Osteoblast (primary cell): ENCODE measurements around the gene CD300C. TPM values are rescaled to one million over a fixed set of nuclear protein-coding genes. Genes with fewer than 3 reads are reported as not detected.

Experiments used
- DNase-seq: peaks from one replicate; pipeline ENCODE4 v3.0.0; 2011; ENCODE audit warnings: low spot score, mixed read lengths; ENCODE audit not compliant: insufficient read length; ENCODE audit errors: missing footprints
- H2AFZ ChIP-seq: 2 replicates; pipeline ENCODE4 v1.6.0; 2011; ENCODE audit warnings: mild to moderate bottlenecking, low read length
- H3K27ac ChIP-seq: 2 replicates; pipeline ENCODE4 v1.5.1; 2011; ENCODE audit warnings: mild to moderate bottlenecking, low read depth, low read length, moderate library complexity
- H3K27me3 ChIP-seq: 2 replicates; pipeline ENCODE4 v1.6.0; 2012; ENCODE audit warnings: mild to moderate bottlenecking, control low read depth, inconsistent platforms, low read length, moderate library complexity; ENCODE audit not compliant: insufficient read depth
- H3K36me3 ChIP-seq: 2 replicates; pipeline ENCODE4 v1.5.1; 2011; ENCODE audit warnings: mild to moderate bottlenecking, low read length, control low read depth, moderate library complexity; ENCODE audit not compliant: insufficient read depth
- H3K4me1 ChIP-seq: 2 replicates; pipeline ENCODE4 v1.5.1; 2011; ENCODE audit warnings: mild to moderate bottlenecking, low read length, control low read depth, moderate library complexity; ENCODE audit not compliant: insufficient read depth
- H3K4me2 ChIP-seq: 2 replicates; pipeline ENCODE4 v1.6.0; 2011; ENCODE audit warnings: mild to moderate bottlenecking, low read length; ENCODE audit not compliant: insufficient read depth
- H3K4me3 ChIP-seq: fragments of 200-600 bp; sonication (generic); 3 replicates; pipeline ENCODE4 v1.5.1; 2012; ENCODE audit warnings: mild to moderate bottlenecking, low read length, inconsistent platforms; ENCODE audit not compliant: insufficient read depth
- H3K79me2 ChIP-seq: 2 replicates; pipeline ENCODE4 v1.6.0; 2012; ENCODE audit warnings: mild to moderate bottlenecking, low read length, control low read depth, inconsistent platforms; ENCODE audit not compliant: insufficient read depth
- H3K9me3 ChIP-seq: 2 replicates; pipeline ENCODE4 v1.5.1; 2011; ENCODE audit warnings: low read depth, low read length, control low read depth
- H4K20me1 ChIP-seq: 2 replicates; pipeline ENCODE4 v1.6.0; 2012; ENCODE audit warnings: mild to moderate bottlenecking, low read length, control low read depth; ENCODE audit not compliant: insufficient read depth
- total RNA-seq: library from RNA; depleted of rRNA; stranded (reverse); fragments of >200 nt; gene quantifications from 2 replicates; pipeline ENCODE4 v1.2.3, GENCODE V29; 2012
- TF ChIP-seq, protein P1 (sequence below): IDR thresholded peaks from 2 replicates; pipeline ENCODE4 v1.5.1; 2011; ENCODE audit warnings: mild to moderate bottlenecking, low read depth, low read length, moderate library complexity; ENCODE audit errors: extremely low read depth

CD300C gene
- total RNA-seq, 1 donor: not detected

DNA sequence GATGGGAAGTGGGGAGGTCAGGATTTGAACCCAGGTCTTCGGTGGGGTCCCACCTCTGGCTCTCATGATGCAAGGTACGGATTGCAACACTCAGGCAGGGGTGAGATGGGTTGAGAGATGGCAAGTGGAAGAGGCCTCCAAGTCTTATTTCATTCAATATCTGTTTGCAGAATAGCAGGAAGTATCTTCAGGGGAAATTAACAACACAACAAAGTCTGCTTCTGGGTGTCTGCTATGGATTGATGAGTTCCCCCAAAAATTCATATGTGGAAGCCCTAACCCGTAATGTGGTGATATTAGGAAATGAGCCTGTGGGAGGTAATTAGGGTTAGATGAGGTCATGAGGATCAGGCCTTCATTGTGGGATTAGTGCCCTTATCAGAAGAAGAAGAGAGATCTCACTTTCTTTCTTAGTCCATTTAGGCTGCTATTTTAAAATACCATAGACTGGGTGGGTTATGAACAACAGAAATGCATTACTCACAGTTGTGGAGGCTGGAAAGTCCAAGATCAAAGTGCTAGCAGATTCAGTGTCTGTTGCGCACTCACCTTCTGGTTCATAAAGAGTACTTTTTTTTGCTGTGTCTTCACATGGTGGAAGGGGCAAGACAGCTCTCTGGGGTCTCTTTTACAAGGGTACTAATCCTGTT lies 25.8 kb upstream of the CD300C start:
- H4K20me1 ChIP-seq: no peaks in the 10 kb centered on the region
- no peak overlapping the region for H2AFZ ChIP-seq
- H3K27ac ChIP-seq: no peak overlapping the region
- H3K36me3 ChIP-seq: no peaks in the 10 kb centered on the region
- H3K4me3 ChIP-seq: no peak overlapping the region
- H3K27me3 ChIP-seq: peaks cover 5% of the 10 kb centered on the region
- TF ChIP-seq, protein P1, sequence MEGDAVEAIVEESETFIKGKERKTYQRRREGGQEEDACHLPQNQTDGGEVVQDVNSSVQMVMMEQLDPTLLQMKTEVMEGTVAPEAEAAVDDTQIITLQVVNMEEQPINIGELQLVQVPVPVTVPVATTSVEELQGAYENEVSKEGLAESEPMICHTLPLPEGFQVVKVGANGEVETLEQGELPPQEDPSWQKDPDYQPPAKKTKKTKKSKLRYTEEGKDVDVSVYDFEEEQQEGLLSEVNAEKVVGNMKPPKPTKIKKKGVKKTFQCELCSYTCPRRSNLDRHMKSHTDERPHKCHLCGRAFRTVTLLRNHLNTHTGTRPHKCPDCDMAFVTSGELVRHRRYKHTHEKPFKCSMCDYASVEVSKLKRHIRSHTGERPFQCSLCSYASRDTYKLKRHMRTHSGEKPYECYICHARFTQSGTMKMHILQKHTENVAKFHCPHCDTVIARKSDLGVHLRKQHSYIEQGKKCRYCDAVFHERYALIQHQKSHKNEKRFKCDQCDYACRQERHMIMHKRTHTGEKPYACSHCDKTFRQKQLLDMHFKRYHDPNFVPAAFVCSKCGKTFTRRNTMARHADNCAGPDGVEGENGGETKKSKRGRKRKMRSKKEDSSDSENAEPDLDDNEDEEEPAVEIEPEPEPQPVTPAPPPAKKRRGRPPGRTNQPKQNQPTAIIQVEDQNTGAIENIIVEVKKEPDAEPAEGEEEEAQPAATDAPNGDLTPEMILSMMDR: no peak
- no peak for DNase-seq
- no peaks in the 10 kb centered on the region for H3K79me2 ChIP-seq
- peaks cover 4% of the 10 kb centered on the region for H3K9me3 ChIP-seq
- no peak overlapping the region for H3K4me2 ChIP-seq
- peaks cover 22% of the 10 kb centered on the region for H3K4me1 ChIP-seq

- H3K4me2 ChIP-seq: peak overlapping the region; percentile 48
These were observed 23.4 kb upstream of the CD300C start for GRCh38 chr17:74569020-74570003.

DNA sequence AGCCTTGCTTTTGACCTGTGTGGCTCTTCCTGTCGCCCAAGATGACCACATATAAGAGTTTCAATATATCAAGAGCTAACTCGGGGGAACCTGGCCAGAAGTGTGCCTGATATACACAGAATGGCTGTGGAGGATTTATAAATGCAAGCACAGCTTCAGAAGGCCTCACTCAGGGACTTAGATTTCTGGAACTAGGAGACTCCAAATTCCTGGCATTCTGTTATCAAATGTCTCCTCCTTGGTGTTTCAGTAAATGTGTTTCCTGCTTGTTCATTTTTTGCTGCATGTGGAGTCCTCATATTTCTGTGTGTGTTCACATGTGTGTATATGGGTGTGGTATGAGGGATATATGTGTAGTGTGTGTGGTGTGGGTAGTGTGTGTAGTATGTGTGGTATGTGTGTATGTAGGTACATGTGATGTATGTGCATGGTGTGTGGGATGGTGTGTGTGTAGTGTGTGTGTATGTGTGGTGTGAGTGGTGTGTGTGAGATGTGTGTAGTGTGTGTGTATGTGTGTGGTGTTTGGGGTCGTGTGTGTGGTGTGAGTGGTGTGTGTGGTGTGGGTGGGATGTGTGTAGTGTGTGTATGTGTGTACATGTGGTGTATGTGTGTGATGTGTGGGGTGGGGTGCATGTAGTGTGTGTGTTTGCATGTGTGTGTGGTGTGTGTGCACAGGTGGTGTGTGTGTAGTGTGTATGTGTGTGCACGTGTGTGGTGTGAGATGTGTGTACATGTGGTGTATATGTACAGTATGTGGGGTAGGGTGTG lies 22.4 kb upstream of the CD300C start:
- peak overlapping the region; percentile 83 for H3K27ac ChIP-seq
- peaks cover 4% of the 10 kb centered on the region for H3K9me3 ChIP-seq
- H3K79me2 ChIP-seq: no peaks in the 10 kb centered on the region
- H3K4me3 ChIP-seq: no peak overlapping the region
- no peak for DNase-seq
- no peak overlapping the region for H3K4me2 ChIP-seq
- no peaks in the 10 kb centered on the region for H4K20me1 ChIP-seq
- H3K36me3 ChIP-seq: no peaks in the 10 kb centered on the region
- peaks cover 11% of the 10 kb centered on the region for H3K27me3 ChIP-seq
- no peak overlapping the region for H2AFZ ChIP-seq
- TF ChIP-seq, protein P1: no peak
- peaks cover 22% of the 10 kb centered on the region for H3K4me1 ChIP-seq

More at GRCh38 chr17:74569020-74570003, 23.4 kb upstream of the CD300C start:
- H3K9me3 ChIP-seq: peaks cover 4% of the 10 kb centered on the region
- peaks cover 22% of the 10 kb centered on the region for H3K4me1 ChIP-seq
- H3K27ac ChIP-seq: peak overlapping the region; percentile 83
- TF ChIP-seq, protein P1: no peak
- H2AFZ ChIP-seq: peak overlapping the region; percentile 57
- H3K79me2 ChIP-seq: no peaks in the 10 kb centered on the region
- H3K4me3 ChIP-seq: no peak overlapping the region
- peaks cover 11% of the 10 kb centered on the region for H3K27me3 ChIP-seq
- H3K36me3 ChIP-seq: no peaks in the 10 kb centered on the region
- DNase-seq: peak; percentile 92
- H4K20me1 ChIP-seq: no peaks in the 10 kb centered on the region
